GM19455 (cell line): ENCODE data around the gene COP1.

Experiments
- ATAC-seq: cut with Tn5 transposase; IDR thresholded peaks from one replicate; pipeline ENCODE4 v1.9.1; 2021; ENCODE audit not compliant: unreplicated experiment

Gene COP1

DNA sequence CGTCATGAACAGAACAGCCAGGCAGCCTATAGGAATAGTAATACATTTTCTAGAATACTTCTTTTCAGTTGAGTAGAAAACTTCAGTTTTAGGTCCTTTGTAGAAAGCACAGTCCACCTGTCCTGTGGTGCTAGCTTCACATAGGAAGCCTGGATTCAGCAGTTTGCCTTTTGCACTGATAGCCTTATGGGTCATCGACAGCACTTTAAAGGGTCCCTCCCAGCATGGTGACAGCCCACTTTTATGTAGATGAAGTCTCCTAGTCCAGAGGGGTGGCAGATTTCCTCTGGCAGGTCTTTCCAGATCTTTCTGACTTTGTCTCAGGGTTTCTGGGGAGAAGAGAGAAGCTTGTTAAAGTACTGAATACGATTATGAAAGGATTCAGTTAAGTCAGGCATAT, 302.3 kb downstream of the COP1 start:
- ATAC-seq = no peak

DNA sequence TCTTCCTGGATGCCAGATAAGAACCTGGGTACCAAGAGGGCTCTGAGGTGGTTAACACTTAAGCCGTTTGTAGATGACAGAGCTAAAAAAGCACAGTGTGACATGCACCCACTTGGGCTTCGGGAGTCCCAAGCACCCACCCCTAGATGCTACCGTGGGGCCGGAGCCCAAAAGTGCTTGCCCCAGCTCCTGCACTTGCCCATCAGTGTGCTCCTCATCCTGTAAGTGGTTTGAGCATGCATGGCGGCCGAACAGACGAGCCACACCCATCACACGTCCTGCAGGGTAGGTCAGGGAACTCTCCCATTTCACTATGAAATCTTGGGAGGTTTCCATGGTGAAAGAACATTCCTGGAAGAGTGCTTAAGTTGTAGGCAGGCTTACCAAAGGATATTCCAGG, 304.8 kb downstream of the COP1 start:
- no peak for ATAC-seq

DNA sequence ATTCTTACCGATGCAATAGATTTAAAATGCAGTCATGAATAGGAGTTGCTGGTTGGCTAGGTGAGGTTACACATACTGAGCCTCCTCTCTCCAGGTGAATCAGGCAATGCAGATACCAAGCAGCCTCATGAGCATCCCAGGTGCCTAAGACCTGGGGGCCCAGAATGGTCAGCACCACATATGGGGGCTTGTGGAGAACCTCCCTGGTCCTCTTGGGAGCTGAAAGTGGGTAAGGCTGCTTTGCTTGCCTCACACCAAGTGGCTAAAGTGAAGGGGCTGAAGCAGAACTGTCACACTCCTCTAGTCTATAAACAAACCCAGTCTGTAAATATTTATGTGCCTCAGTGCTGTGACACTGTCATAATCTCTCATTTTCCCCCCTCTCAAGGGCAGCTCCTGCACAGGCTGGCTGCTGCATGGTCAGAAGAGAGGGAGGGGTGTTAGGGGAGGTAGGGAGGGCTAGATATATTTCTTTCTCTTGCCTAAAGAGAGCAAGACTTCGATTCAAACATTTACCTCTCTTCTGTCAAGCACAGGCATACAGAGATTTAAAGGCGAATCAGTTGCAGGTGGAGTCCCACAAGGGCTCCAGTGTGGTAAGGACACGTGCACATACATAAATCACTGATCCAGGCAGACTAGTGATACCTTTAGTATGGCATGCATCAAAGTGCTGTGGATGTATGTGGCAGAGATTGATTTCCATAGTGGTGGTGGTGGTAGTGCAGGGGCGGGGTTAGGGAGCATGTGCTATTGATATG, 305.8 kb downstream of the COP1 start:
- no peak for ATAC-seq

DNA sequence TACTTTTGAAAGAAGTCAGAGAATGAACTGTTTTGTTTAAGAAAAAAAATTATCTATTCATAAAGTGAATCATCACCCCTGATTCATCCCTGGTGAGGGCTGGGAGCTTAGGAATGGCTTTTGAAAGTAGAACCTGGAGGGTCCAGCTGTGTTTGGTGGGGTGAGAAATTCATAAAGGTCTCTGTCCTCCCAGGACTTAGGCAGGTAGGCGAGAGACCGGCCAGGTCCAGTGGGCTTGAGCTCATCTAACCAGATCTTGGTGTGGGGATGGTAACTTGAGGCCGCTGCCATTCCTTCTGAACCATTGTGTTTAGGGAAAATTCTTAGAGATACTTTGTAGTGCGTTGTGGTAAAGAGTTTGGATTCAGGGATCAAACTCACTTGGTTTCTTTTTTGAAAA, 306.9 kb downstream of the COP1 start:
- ATAC-seq = no peak

DNA sequence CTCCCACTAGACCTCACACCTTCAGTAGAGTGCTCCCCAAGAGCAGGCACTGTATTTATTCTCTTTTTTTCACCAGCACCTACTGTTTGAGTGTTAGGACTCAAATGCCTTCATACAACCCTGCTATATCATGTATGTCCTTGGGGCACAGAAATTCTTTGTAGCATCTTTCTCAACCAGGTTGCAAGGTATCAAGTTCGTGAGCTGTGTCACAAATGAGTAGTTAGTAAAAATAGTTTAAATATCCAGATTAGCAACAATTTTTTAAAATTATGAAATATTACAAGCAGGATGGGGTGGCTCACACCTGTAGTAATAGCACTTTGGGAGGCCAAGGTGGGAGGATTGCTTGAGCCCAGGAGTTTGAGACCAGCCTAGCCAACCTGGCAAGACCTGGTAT, 311.1 kb downstream of the COP1 start:
- ATAC-seq = no peak
